GM10266 (cell line): ENCODE results near the gene PDE4D.

Experiments
- DNase-seq: peaks from one replicate; pipeline ENCODE4 v3.0.0; 2012; ENCODE audit errors: extremely low spot score
- TF ChIP-seq, protein P1 (sequence below): IDR thresholded peaks from 2 replicates; pipeline ENCODE4 v1.5.1; 2012; ENCODE audit warnings: mild to moderate bottlenecking, low read depth; ENCODE audit not compliant: control insufficient read depth, insufficient read depth; ENCODE audit errors: missing control alignments

Gene PDE4D

DNA sequence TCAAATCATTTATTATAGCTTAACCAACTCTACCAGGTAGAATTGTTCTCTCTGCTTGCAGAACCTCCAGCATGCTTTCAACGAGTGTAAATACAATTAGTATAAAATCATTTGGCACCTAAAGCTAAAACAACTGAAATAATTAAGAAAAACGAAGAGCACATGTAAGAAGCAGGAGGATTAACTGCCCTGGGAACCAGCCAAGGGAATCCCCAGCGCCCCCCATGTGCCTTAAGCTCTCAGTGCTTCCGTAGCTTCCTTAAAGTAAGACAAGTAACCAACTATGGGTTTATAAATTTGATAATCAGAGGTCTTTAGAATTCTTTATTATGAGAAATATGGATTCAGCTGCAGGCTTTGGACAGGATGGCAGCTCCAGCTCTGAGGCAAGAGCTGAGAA lies 908.2 kb downstream of the PDE4D start:
- no peak for DNase-seq
- TF ChIP-seq, protein P1, sequence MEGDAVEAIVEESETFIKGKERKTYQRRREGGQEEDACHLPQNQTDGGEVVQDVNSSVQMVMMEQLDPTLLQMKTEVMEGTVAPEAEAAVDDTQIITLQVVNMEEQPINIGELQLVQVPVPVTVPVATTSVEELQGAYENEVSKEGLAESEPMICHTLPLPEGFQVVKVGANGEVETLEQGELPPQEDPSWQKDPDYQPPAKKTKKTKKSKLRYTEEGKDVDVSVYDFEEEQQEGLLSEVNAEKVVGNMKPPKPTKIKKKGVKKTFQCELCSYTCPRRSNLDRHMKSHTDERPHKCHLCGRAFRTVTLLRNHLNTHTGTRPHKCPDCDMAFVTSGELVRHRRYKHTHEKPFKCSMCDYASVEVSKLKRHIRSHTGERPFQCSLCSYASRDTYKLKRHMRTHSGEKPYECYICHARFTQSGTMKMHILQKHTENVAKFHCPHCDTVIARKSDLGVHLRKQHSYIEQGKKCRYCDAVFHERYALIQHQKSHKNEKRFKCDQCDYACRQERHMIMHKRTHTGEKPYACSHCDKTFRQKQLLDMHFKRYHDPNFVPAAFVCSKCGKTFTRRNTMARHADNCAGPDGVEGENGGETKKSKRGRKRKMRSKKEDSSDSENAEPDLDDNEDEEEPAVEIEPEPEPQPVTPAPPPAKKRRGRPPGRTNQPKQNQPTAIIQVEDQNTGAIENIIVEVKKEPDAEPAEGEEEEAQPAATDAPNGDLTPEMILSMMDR = no peak

DNA sequence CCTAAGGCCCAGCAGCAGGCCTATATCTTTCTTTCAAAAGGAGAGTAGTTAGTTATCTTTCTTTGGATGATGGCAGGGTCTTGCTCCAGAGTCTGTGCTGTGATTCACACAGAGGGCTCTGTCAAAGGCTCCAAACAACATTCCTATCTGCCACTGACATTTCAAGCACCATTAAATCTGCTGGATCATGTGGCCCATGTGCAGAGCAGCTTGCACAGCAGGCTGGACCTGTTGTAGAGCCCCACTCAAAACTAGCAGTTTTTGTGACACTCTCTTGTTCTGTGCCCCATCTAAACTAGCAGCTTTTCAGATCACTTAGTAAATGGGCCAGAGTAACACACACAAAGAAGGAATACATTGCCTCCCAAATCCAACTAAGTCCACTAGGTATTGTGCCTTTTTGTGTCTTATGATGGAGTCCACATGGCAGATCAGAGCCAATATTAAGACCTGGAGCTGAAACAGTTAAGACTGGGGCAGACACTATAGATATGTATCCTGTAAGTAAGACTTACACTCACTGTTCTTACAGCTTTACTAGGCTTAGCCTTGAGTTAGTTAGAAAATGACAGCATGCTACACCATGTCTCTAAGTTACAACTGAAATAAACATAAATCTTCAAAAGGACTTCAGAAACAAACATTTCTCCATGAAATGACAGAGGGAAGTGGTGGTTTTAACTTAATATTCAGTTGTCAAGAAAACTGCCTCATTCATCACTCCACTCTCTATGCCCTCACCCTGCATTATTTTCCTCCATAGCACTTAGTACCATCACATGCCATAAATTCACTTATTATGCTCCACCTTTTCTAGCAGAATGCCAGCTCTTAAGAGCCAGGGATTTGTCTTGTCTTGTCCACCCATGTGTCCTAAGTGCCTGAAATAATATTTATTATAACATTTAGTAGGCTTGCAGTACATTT lies 909.7 kb downstream of the PDE4D start:
- DNase-seq = no peak

DNA sequence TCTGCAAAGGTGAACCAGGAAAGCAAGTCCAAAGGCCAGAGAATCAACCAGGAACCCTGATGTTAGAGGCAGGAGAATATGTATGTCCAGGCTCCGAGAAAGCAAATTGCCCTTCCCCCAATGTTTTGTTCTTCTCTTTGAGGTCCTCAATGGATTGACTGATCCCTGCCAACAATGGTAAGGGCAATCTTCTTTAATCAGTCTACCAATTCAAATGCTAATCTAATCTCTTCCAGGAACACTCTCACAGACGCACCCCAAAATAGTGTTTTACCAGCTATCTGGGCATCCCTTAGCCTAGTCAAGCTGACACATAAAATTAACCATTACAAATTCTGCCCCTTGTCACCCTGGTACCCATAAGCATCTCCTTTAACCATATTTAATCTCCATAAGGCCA lies 912.6 kb downstream of the PDE4D start:
- TF ChIP-seq, protein P1 = no peak

More for the DNA sequence above, 909.7 kb downstream of the PDE4D start:
- TF ChIP-seq, protein P1 = no peak

GRCh38 chr5:58979090-58979489 lies 914.4 kb downstream of the PDE4D start:
- TF ChIP-seq, protein P1 = no peak

More for the DNA sequence above, 912.6 kb downstream of the PDE4D start:
- no peak for DNase-seq

DNA sequence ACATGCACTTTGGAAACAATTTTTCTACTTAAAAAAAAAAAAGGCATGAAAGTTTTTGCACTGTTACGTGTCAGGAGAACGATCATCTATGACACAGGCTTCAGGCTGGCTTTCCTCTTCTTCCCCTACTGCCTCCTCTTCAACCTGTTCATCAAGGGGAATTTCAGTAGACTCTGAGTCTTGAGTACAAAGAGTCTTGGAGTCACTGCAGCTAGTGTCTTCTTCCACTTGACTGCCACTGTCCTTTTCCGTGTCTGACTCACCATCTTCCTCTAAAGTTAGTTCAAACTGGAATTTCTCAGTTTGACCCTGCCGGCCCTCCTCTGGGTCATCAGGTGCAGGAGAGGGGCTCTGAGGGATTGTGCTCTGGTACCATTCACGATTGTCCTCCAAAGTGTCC lies 918.9 kb downstream of the PDE4D start:
- DNase-seq = no peak
- TF ChIP-seq, protein P1 = no peak

More at GRCh38 chr5:58979090-58979489, 914.4 kb downstream of the PDE4D start:
- DNase-seq = no peak

DNA sequence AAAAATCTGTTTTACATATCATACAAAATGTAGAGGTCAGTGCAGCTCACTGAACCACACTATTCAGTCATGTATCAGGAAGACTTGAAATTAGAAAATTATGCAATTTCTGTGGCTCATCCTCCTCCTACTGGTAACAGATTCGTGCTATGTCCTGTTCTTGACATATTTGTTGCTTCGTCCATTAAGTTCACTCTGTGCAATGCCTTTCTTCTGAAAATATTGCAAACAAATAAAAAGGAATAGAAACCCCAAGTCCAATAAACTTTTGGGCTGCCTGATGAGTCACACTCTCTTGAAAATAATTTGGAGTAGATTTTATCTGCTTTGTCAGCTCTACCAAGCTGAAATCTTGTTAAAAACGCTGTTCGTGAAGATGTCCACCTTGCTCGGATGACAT lies 919.4 kb downstream of the PDE4D start:
- no peak for DNase-seq
- TF ChIP-seq, protein P1 = no peak

GRCh38 chr5:58972301-58972700 lies 921.2 kb downstream of the PDE4D start:
- TF ChIP-seq, protein P1 = no peak
- no peak for DNase-seq
